HCT116 (cell line): Measurements from ENCODE around the gene CTNNA1. TPM values are rescaled to one million over a fixed set of nuclear protein-coding genes. Genes with fewer than 3 reads are reported as not detected.

Experiments used
- ATAC-seq: fragments of 200-7000 bp; cut with Tn5 transposase; 2 replicates; pipeline ENCODE4 v1.9.1; 2020; ENCODE audit warnings: mild to moderate bottlenecking, moderate library complexity
- BruUV-seq: library from RNA; stranded (reverse); fragments of 400-500 nt; replicated peaks from 2 replicates; lab custom pipeline; 2021; lab: Mats Ljungman, UMichigan
- CTCF ChIA-PET: fragments of 300-600 bp; sonication (Branson Sonifier 250); formaldehyde crosslinking; loops from one replicate; lab custom pipeline; 2021; ENCODE audit warnings: antibody characterized with exemption; lab: Charles Lee
- POLR2A ChIA-PET: fragments of 300-600, 350-600 bp; sonication (Branson Sonifier 250); formaldehyde crosslinking; loops from one replicate; lab custom pipeline; 2021; ENCODE audit warnings: antibody characterized with exemption; lab: Charles Lee
- RAD21 ChIA-PET, 2 experiments: fragments of 300-600 bp; sonication (Branson Sonifier 250); formaldehyde crosslinking; loops; one replicate each; lab custom pipeline; 2023; ENCODE audit warnings: low total read pairs in 2 of 2; ENCODE audit not compliant: uncharacterized antibody in 2 of 2, unreplicated experiment in 2 of 2, low non-redundant PET in 1 of 2; lab: Charles Lee
- DNase-seq: peaks from one replicate; pipeline ENCODE4 v3.0.0-alpha.2; 2010; ENCODE audit warnings: low read depth, low spot score
- H2AFZ ChIP-seq: fragments of 200-600 bp; shearing (Covaris generic), sonication (generic); 2 replicates; pipeline ENCODE4 v1.6.1; 2017; ENCODE audit warnings: low read depth, mixed run types, mixed read lengths, antibody characterized with exemption, low read length; ENCODE audit not compliant: poor library complexity, severe bottlenecking
- H3K27ac ChIP-seq: 2 replicates; pipeline ENCODE4 v1.5.1; 2012; ENCODE audit warnings: low read depth, low read length
- H3K27me3 ChIP-seq: fragments of 200-600 bp; sonication (generic); 2 replicates; pipeline ENCODE4 v1.6.1; 2016; ENCODE audit warnings: mixed run types, low read length, mixed read lengths; ENCODE audit not compliant: insufficient read depth
- H3K36me3 ChIP-seq, 2 experiments: fragments of 200-500 bp in 1 of 2; fragments of 200-600 bp in 1 of 2; sonication (Bioruptor generic) in 1 of 2; sonication (generic) in 1 of 2; 2 replicates each; pipeline versions ENCODE4 v1.5.1 to v1.6.1; 2014 to 2016; ENCODE audit warnings: low read length in 2 of 2, inconsistent platforms in 1 of 2, mixed read lengths in 1 of 2, mixed run types in 1 of 2; ENCODE audit not compliant: insufficient read depth in 2 of 2, control insufficient read depth in 1 of 2
- H3K4me1 ChIP-seq, 2 experiments: fragments of 200-600 bp in 1 of 2; sonication (generic) in 1 of 2; 2 replicates each; pipeline versions ENCODE4 v1.5.1 to v1.6.1; 2012 to 2017; ENCODE audit warnings: low read length in 2 of 2, inconsistent platforms in 1 of 2, mild to moderate bottlenecking in 1 of 2, mixed read lengths in 1 of 2, mixed run types in 1 of 2, moderate library complexity in 1 of 2; ENCODE audit not compliant: insufficient read depth in 2 of 2, control insufficient read depth in 1 of 2
- H3K4me2 ChIP-seq: fragments of 200-600 bp; sonication (generic); 2 replicates; pipeline ENCODE4 v1.6.1; 2017; ENCODE audit warnings: mixed run types, low read length, mixed read lengths
- H3K4me3 ChIP-seq, 2 experiments: fragments of 200-600 bp in 1 of 2; sonication (generic) in 1 of 2; replicated peaks in 1 of 2; 2 replicates each; pipeline ENCODE4 v1.5.1; 2011 to 2016; ENCODE audit warnings: low read length in 2 of 2, control low read depth in 1 of 2, low read depth in 1 of 2, mild to moderate bottlenecking in 1 of 2, mixed read lengths in 1 of 2, mixed run types in 1 of 2
- H3K79me2 ChIP-seq: fragments of 200-600 bp; sonication (generic); 2 replicates; pipeline ENCODE4 v1.6.1; 2017; ENCODE audit warnings: mild to moderate bottlenecking, mixed run types, low read length, moderate library complexity, mixed read lengths; ENCODE audit not compliant: insufficient read depth
- H3K9ac ChIP-seq: fragments of 200-600 bp; sonication (generic); 2 replicates; pipeline ENCODE4 v1.6.1; 2016; ENCODE audit warnings: low read length, mixed read lengths
- H3K9me2 ChIP-seq: fragments of 200-600 bp; sonication (generic), shearing (Covaris generic); 2 replicates; pipeline ENCODE4 v1.6.1; 2017; ENCODE audit warnings: mixed run types, mild to moderate bottlenecking, moderate library complexity; ENCODE audit not compliant: insufficient read depth
- H3K9me3 ChIP-seq, 2 experiments: fragments of 200-500 bp in 1 of 2; fragments of 200-600 bp in 1 of 2; sonication (Bioruptor generic) in 1 of 2; sonication (generic) in 1 of 2; 2 replicates each; pipeline ENCODE4 v1.6.1; 2014 to 2017; ENCODE audit warnings: low read length in 2 of 2, mixed read lengths in 2 of 2, inconsistent platforms in 1 of 2, low read depth in 1 of 2, mild to moderate bottlenecking in 1 of 2, mixed run types in 1 of 2, moderate library complexity in 1 of 2; ENCODE audit not compliant: control insufficient read depth in 1 of 2, insufficient read depth in 1 of 2
- H4K20me1 ChIP-seq: fragments of 200-600 bp; sonication (generic), shearing (Covaris generic); 2 replicates; pipeline ENCODE4 v1.6.1; 2017; ENCODE audit warnings: mixed run types, mild to moderate bottlenecking, moderate library complexity; ENCODE audit not compliant: insufficient read depth
- CBX3 ChIP-seq: IDR thresholded peaks from 2 replicates; pipeline ENCODE4 v1.6.1; 2012; ENCODE audit warnings: low read depth
- EGR1 ChIP-seq: IDR thresholded peaks from 2 replicates; pipeline ENCODE4 v1.6.1; 2012; ENCODE audit warnings: low read depth
- ELF1 ChIP-seq: IDR thresholded peaks from 2 replicates; pipeline ENCODE4 v1.6.1; 2012; ENCODE audit warnings: low read depth, borderline replicate concordance
- EZH2 ChIP-seq: fragments of 200-600 bp; sonication (generic); IDR thresholded peaks from 2 replicates; pipeline ENCODE4 v1.6.1; 2017; ENCODE audit warnings: antibody characterized with exemption, mixed run types
- EZH2phosphoT487 ChIP-seq: fragments of 200-600 bp; IDR thresholded peaks from 2 replicates; pipeline ENCODE4 v1.6.1; 2018; ENCODE audit warnings: antibody characterized with exemption, borderline replicate concordance
- FOSL1 ChIP-seq: IDR thresholded peaks from 2 replicates; pipeline ENCODE4 v1.6.1; 2012; ENCODE audit warnings: low read depth
- POLR2AphosphoS5 ChIP-seq: IDR thresholded peaks from 2 replicates; pipeline ENCODE4 v1.6.1; 2011; ENCODE audit warnings: mild to moderate bottlenecking, low read depth, low read length, moderate library complexity
- RAD21 ChIP-seq: IDR thresholded peaks from 2 replicates; pipeline ENCODE4 v1.6.1; 2012; ENCODE audit warnings: low read depth, mild to moderate bottlenecking
- SIN3A ChIP-seq: IDR thresholded peaks from 2 replicates; pipeline ENCODE4 v1.6.1; 2012; ENCODE audit warnings: low read depth
- SP1 ChIP-seq: IDR thresholded peaks from 2 replicates; pipeline ENCODE4 v1.6.1; 2012; ENCODE audit warnings: low read depth
- SRF ChIP-seq: IDR thresholded peaks from 2 replicates; pipeline ENCODE4 v1.6.1; 2012; ENCODE audit warnings: low read depth
- YY1 ChIP-seq: IDR thresholded peaks from 2 replicates; pipeline ENCODE4 v1.6.1; 2011; ENCODE audit warnings: low read length, low read depth, moderate library complexity, mild to moderate bottlenecking; ENCODE audit not compliant: insufficient replicate concordance; ENCODE audit errors: extremely low read depth
- ZNF274 ChIP-seq: fragments of 200-500 bp; sonication (Bioruptor generic); IDR thresholded peaks from 2 replicates; pipeline ENCODE4 v1.6.1; 2014; ENCODE audit warnings: mild to moderate bottlenecking, low read depth, low read length, inconsistent platforms
- intact Hi-C: fragments of 100-400 bp; cut with micrococcal nuclease; formaldehyde crosslinking; loops from 2 replicates; pipeline ENCODE4 v1.10.0; 2022
- total RNA-seq: library from RNA; stranded (reverse); gene quantifications from one replicate; pipeline ENCODE4 v1.2.1, GENCODE V29; 2021; ENCODE audit not compliant: unreplicated experiment
- TF ChIP-seq, protein P1 (sequence below): IDR thresholded peaks from 2 replicates; pipeline ENCODE4 v1.6.1; 2012
- TF ChIP-seq, protein P2 (sequence below): IDR thresholded peaks from 2 replicates; pipeline ENCODE4 v1.6.1; 2012
- TF ChIP-seq, protein P3 (sequence below): IDR thresholded peaks from 2 replicates; pipeline ENCODE4 v1.6.1; 2012; ENCODE audit warnings: low read depth
- TF ChIP-seq, protein P4 (sequence below): IDR thresholded peaks from 2 replicates; pipeline ENCODE4 v1.6.1; 2011; ENCODE audit warnings: mild to moderate bottlenecking, low read length, moderate library complexity; ENCODE audit not compliant: insufficient replicate concordance; ENCODE audit errors: extremely low read depth
- TF ChIP-seq, protein P5 (sequence below), 3 experiments: fragments of 200-600 bp in 1 of 3; sonication (generic) in 1 of 3; IDR thresholded peaks in 2 of 3; conservative IDR thresholded peaks in 1 of 3; 2 replicates each; pipeline ENCODE4 v1.5.1; 2012 to 2017; ENCODE audit warnings: low read depth in 2 of 3, low read length in 2 of 3, antibody characterized with exemption in 1 of 3, borderline replicate concordance in 1 of 3, control low read depth in 1 of 3, mild to moderate bottlenecking in 1 of 3, mixed read lengths in 1 of 3, mixed run types in 1 of 3, moderate library complexity in 1 of 3; ENCODE audit not compliant: insufficient read depth in 1 of 3

The CTNNA1 gene
- total RNA-seq, 1 experiment from 2014 or later: 313 TPM

DNA sequence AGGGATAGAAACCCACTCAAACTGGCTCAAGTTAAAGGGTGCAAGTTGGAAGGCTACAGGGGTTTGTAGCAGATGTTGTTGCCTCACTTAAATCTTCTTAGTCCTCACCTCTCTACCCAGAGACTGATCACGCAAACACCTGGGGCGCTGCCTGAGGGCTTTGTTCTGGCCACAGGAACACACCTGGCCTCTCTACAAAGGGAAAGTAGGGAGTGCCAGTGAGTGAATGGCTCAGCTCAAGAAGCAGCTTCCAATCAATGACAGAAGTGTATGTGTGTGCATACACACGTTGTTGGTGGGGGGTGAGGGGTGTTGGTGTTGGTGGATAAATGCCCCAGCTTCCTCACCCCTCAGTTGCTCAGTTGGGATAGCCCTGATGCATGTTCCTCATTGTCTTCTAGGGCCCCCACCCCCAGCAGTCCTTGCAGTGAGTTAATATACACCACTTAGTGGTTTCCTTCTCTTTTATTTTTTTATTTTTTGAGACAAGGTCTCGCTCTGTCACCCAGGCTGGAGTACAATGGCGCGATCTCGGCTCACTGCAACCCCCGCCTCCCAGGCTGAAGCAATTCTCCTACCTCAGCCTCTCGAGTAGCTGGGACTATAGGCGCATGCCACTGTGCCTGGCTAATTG, 30.6 kb upstream of the CTNNA1 start:
- H3K9ac ChIP-seq: no peak overlapping the region
- no peak overlapping the region for H2AFZ ChIP-seq
- no TSS peak for BruUV-seq
- DNase-seq (no peak), ATAC-seq (no peak)
- no peaks in the 10 kb centered on the region for H3K79me2 ChIP-seq
- CTCF ChIA-PET: no interaction called here
- H3K4me1 ChIP-seq: peaks cover 19 to 22% of the 10 kb centered on the region in 2 experiments
- H3K36me3 ChIP-seq: no peaks in the 10 kb centered on the region
- no peaks in the 10 kb centered on the region for H3K9me2 ChIP-seq
- H3K4me2 ChIP-seq: no peak overlapping the region
- TF ChIP-seq RAD21: no peak
- no peak for TF ChIP-seq FOSL1
- TF ChIP-seq, protein P1, sequence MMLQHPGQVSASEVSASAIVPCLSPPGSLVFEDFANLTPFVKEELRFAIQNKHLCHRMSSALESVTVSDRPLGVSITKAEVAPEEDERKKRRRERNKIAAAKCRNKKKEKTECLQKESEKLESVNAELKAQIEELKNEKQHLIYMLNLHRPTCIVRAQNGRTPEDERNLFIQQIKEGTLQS: no peak
- TF ChIP-seq ZNF274: no peak
- no peak for TF ChIP-seq EZH2phosphoT487
- TF ChIP-seq CBX3: no peak
- no peak for TF ChIP-seq SP1
- TF ChIP-seq EZH2: no peak
- TF ChIP-seq SIN3A: no peak
- TF ChIP-seq, protein P2, sequence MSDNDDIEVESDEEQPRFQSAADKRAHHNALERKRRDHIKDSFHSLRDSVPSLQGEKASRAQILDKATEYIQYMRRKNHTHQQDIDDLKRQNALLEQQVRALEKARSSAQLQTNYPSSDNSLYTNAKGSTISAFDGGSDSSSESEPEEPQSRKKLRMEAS: no peak
- no peak for TF ChIP-seq POLR2AphosphoS5
- TF ChIP-seq ELF1: no peak
- TF ChIP-seq, protein P3, sequence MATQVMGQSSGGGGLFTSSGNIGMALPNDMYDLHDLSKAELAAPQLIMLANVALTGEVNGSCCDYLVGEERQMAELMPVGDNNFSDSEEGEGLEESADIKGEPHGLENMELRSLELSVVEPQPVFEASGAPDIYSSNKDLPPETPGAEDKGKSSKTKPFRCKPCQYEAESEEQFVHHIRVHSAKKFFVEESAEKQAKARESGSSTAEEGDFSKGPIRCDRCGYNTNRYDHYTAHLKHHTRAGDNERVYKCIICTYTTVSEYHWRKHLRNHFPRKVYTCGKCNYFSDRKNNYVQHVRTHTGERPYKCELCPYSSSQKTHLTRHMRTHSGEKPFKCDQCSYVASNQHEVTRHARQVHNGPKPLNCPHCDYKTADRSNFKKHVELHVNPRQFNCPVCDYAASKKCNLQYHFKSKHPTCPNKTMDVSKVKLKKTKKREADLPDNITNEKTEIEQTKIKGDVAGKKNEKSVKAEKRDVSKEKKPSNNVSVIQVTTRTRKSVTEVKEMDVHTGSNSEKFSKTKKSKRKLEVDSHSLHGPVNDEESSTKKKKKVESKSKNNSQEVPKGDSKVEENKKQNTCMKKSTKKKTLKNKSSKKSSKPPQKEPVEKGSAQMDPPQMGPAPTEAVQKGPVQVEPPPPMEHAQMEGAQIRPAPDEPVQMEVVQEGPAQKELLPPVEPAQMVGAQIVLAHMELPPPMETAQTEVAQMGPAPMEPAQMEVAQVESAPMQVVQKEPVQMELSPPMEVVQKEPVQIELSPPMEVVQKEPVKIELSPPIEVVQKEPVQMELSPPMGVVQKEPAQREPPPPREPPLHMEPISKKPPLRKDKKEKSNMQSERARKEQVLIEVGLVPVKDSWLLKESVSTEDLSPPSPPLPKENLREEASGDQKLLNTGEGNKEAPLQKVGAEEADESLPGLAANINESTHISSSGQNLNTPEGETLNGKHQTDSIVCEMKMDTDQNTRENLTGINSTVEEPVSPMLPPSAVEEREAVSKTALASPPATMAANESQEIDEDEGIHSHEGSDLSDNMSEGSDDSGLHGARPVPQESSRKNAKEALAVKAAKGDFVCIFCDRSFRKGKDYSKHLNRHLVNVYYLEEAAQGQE: no peak
- no peak for TF ChIP-seq YY1
- TF ChIP-seq SRF: no peak
- TF ChIP-seq, protein P4, sequence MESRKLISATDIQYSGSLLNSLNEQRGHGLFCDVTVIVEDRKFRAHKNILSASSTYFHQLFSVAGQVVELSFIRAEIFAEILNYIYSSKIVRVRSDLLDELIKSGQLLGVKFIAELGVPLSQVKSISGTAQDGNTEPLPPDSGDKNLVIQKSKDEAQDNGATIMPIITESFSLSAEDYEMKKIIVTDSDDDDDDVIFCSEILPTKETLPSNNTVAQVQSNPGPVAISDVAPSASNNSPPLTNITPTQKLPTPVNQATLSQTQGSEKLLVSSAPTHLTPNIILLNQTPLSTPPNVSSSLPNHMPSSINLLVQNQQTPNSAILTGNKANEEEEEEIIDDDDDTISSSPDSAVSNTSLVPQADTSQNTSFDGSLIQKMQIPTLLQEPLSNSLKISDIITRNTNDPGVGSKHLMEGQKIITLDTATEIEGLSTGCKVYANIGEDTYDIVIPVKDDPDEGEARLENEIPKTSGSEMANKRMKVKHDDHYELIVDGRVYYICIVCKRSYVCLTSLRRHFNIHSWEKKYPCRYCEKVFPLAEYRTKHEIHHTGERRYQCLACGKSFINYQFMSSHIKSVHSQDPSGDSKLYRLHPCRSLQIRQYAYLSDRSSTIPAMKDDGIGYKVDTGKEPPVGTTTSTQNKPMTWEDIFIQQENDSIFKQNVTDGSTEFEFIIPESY: no peak
- TF ChIP-seq EGR1: no peak
- TF ChIP-seq, protein P5, sequence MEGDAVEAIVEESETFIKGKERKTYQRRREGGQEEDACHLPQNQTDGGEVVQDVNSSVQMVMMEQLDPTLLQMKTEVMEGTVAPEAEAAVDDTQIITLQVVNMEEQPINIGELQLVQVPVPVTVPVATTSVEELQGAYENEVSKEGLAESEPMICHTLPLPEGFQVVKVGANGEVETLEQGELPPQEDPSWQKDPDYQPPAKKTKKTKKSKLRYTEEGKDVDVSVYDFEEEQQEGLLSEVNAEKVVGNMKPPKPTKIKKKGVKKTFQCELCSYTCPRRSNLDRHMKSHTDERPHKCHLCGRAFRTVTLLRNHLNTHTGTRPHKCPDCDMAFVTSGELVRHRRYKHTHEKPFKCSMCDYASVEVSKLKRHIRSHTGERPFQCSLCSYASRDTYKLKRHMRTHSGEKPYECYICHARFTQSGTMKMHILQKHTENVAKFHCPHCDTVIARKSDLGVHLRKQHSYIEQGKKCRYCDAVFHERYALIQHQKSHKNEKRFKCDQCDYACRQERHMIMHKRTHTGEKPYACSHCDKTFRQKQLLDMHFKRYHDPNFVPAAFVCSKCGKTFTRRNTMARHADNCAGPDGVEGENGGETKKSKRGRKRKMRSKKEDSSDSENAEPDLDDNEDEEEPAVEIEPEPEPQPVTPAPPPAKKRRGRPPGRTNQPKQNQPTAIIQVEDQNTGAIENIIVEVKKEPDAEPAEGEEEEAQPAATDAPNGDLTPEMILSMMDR (IDR thresholded peaks at IDR 0.05 in 2 of 3, conservative IDR thresholded peaks at IDR 0.05 in 1 of 3; ENCODE audit: borderline replicate concordance in 1 of 3, insufficient read depth in 1 of 3, low read depth in 2 of 3, low read length in 2 of 3): no peak
- H3K9me3 ChIP-seq: no peaks in the 10 kb centered on the region
- H4K20me1 ChIP-seq: no peaks in the 10 kb centered on the region
- RAD21 ChIA-PET: no interaction called here
- intact Hi-C loops: no loop called here
- no peak overlapping the region for H3K4me3 ChIP-seq
- POLR2A ChIA-PET: no interaction called here
- no peak overlapping the region for H3K27ac ChIP-seq
- H3K27me3 ChIP-seq: no peaks in the 10 kb centered on the region
